ENCODE results near the gene YRDC.

Gene YRDC

GRCh38 chr1:37841652-37842051, 33.6 kb upstream of the YRDC start:
- DNase-seq (ENCODE audit: extremely low spot score): no peak
- ChIA-PET CTCF (interaction anchor here (1.2 to 7.6 kb wide), 2 partner anchors 18 to 20 kb away, joined by 4 to 51 read pairs; partner anchors contain the start of gene MTF1), POLR2A (no interaction called here)
- no peak for TF ChIP-seq CTCF (IDR thresholded peaks at IDR 0.05; ENCODE audit: control extremely low read depth, extremely low read depth, low read depth, missing control alignments)

DNA sequence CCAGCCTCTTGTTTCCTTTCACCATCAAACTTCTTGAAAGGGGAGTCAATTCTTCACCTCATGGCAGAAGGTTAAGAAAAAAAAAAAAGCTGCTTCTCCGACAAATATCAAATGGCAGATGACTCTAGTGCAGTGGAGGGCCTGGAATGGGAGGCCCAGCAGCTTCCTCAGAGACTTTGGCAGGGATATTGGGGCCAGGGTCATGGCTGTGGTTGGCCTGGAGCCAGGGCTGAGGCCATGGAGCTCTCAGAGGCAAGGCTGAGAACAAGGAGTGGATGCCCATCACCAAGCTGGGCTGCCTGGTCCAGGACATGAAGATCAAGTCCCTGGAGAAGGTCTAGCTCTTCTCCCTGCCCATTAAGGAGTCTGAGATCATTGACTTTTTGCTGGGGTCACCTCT, 32.7 kb upstream of the YRDC start:
- no peak for DNase-seq (ENCODE audit: extremely low spot score)
- ChIA-PET POLR2A (no interaction called here), CTCF (interaction anchor here (1.2 to 3.5 kb wide), 4 partner anchors 10 to 95 kb away, joined by 3 to 18 read pairs (median 4); partner anchors contain the start of gene MTF1)
- no peak for TF ChIP-seq CTCF (IDR thresholded peaks at IDR 0.05; ENCODE audit: control extremely low read depth, extremely low read depth, low read depth, missing control alignments)

GRCh38 chr1:37839676-37840075, 31.7 kb upstream of the YRDC start:
- ChIA-PET POLR2A (no interaction called here), CTCF (interaction anchor here (0.9 to 3.5 kb wide), 6 partner anchors 11 to 96 kb away, joined by 3 to 18 read pairs (median 4); partner anchors contain the start of gene MTF1)
- TF ChIP-seq CTCF (IDR thresholded peaks at IDR 0.05; ENCODE audit: control extremely low read depth, extremely low read depth, low read depth, missing control alignments): no peak
- no peak for DNase-seq (ENCODE audit: extremely low spot score)

- ChIA-PET POLR2A (no interaction called here), CTCF (interaction anchor here (1.0 to 3.2 kb wide), 6 partner anchors 8 to 25 kb away, joined by 3 to 14 read pairs (median 4); partner anchors contain the start of gene MTF1)
- TF ChIP-seq CTCF (IDR thresholded peaks at IDR 0.05; ENCODE audit: control extremely low read depth, extremely low read depth, low read depth, missing control alignments): no peak
- DNase-seq (ENCODE audit: extremely low spot score): no peak
These were observed 28.8 kb upstream of the YRDC start for GRCh38 chr1:37836788-37837187.

- CTCF ChIA-PET: interaction anchor here (1.2 kb wide), 1 partner anchor 28 kb away, joined by 3 read pairs; no protein-coding TSS in a partner anchor
- no peak for DNase-seq (ENCODE audit: extremely low spot score)
- TF ChIP-seq CTCF (IDR thresholded peaks at IDR 0.05; ENCODE audit: control extremely low read depth, extremely low read depth, low read depth, missing control alignments): no peak
- POLR2A ChIA-PET: interaction anchor here (0.6 kb wide), 1 partner anchor 26 kb away, joined by 5 read pairs; no protein-coding TSS in a partner anchor
These were observed 23.8 kb upstream of the YRDC start for GRCh38 chr1:37831809-37832208.

GRCh38 chr1:37831109-37831508, 23.1 kb upstream of the YRDC start:
- POLR2A ChIA-PET: no interaction called here
- no peak for TF ChIP-seq CTCF (IDR thresholded peaks at IDR 0.05; ENCODE audit: control extremely low read depth, extremely low read depth, low read depth, missing control alignments)

More at GRCh38 chr1:37831109-37831508, 23.1 kb upstream of the YRDC start:
- no peak for DNase-seq (ENCODE audit: extremely low spot score)
- CTCF ChIA-PET: interaction anchor here (1.2 to 1.9 kb wide), 2 partner anchors 15 to 29 kb away, joined by 3 to 5 read pairs; no protein-coding TSS in a partner anchor
